Epithelial cell of proximal tubule (primary cell): ENCODE data around the gene PAQR8. TPM values are rescaled to one million over a fixed set of nuclear protein-coding genes. Genes with fewer than 3 reads are reported as not detected.

Experiments used
- DNase-seq: peaks from one replicate; pipeline ENCODE4 v3.0.0-alpha.2; 2011; ENCODE audit warnings: low read depth
- H3K4me3 ChIP-seq: 2 replicates; pipeline ENCODE4 v1.5.1; 2011; ENCODE audit warnings: low read depth, mild to moderate bottlenecking, low read length
- total RNA-seq: library from RNA; depleted of rRNA; stranded (reverse); fragments of >200 nt; gene quantifications from 2 replicates; pipeline ENCODE4 v1.2.3, GENCODE V29; 2015
- TF ChIP-seq, protein P1 (sequence below): conservative IDR thresholded peaks from 2 replicates; pipeline ENCODE4 v1.5.1; 2012; ENCODE audit warnings: low read depth, mild to moderate bottlenecking, low read length

PAQR8 gene
- total RNA-seq, 1 donor from 2014 or later: 8.2 TPM

DNA sequence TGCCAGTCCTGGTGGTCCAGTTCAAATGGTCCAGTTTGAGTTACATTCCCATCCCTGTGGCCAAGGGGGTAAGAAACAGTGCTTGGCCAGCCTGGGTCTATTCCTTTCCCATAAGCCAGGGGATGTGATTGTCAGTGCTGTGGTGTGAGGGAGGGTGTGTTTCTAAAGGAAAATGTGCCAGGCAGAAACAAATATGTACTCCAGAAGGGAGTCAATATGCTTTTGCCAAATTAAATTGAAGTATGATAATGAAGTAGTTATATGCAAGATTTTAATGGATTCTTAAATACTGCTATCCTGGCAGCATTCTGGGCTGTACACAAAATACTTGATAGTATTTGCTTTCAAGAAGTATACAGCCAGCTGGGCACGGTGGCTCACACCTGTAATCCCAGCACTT lies 16.6 kb upstream of the PAQR8 start:
- no peak for DNase-seq
- TF ChIP-seq, protein P1, sequence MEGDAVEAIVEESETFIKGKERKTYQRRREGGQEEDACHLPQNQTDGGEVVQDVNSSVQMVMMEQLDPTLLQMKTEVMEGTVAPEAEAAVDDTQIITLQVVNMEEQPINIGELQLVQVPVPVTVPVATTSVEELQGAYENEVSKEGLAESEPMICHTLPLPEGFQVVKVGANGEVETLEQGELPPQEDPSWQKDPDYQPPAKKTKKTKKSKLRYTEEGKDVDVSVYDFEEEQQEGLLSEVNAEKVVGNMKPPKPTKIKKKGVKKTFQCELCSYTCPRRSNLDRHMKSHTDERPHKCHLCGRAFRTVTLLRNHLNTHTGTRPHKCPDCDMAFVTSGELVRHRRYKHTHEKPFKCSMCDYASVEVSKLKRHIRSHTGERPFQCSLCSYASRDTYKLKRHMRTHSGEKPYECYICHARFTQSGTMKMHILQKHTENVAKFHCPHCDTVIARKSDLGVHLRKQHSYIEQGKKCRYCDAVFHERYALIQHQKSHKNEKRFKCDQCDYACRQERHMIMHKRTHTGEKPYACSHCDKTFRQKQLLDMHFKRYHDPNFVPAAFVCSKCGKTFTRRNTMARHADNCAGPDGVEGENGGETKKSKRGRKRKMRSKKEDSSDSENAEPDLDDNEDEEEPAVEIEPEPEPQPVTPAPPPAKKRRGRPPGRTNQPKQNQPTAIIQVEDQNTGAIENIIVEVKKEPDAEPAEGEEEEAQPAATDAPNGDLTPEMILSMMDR: no peak
- H3K4me3 ChIP-seq: no peak overlapping the region

- no peak overlapping the region for H3K4me3 ChIP-seq
- TF ChIP-seq, protein P1: no peak
- DNase-seq: no peak
These were observed 15.4 kb upstream of the PAQR8 start for GRCh38 chr6:52346503-52346902.

DNA sequence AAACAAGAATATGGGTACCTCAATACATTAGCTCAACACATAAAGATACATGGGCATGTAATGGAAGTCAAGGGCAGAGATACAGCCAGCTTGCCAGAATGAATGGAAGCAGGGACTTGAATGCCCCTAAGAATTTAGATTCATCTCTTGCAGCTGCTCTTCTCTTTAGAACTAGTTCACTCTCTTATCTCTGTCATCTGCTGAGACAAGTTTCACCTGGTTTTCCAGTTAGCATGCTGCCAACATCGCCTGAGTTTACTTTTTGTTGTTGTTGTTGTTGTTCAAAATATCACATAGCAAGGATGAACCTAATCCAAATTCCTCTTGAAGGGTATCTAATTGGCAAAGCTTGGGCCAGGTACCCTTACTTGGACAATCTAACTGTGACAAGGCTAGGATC lies 14.1 kb upstream of the PAQR8 start:
- TF ChIP-seq, protein P1: no peak
- no peak overlapping the region for H3K4me3 ChIP-seq
- no peak for DNase-seq

DNA sequence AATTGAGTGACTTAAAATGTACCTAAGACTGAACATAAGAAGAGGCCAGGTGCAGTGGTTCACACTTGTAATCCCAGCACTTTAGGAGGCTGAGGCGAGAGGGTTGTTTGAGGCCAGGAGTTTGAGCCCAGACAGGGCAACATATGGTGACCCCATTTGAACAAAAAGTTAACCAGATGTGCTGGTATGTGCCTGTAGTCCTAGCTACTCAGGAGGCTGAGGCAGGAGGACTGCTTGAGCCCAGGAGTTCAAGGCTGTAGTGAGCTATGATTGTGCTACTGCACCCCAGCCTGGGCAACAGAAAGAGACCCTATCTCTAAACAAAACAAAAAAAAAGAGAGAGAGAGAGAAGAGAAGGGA lies 10.1 kb upstream of the PAQR8 start:
- DNase-seq: no peak
- no peak overlapping the region for H3K4me3 ChIP-seq
- TF ChIP-seq, protein P1: no peak

DNA sequence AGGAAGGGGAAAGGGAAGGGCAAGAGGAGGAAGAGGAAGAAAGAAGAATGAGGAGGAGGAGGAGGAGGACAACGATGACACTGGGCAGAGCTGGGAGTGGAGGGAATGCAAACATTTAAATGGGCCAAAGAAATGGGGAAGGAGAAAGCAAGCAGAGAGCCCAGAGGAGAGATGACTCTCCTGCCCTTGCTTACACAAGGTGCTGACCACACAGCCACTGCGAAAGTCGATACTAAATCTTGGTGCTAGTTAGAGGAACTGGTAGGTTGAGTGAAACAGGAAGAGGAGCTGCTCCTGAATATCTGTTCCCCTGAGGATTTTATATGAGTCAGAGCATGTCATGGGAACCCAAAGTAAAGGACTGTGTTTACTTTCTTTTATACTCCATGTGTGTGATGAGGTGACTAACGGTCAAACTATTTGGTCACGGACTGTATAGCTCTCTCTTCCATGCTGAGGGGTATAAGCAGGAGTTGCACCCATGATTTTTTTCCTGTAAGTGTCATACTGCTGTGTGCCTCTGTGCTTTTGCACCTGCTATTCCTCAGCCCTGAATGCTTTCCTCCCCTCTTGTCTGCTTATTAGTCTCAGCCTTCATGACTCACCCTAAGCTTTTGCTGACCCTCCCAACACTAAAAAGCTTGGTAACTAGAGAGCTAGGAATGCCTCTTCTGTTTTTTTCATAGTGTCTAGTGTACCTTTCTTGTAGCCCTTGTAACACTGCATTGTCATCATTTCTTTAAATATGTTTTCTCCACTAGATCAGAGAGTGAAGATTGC lies 9.5 kb upstream of the PAQR8 start:
- peak overlapping the region; percentile 6 for H3K4me3 ChIP-seq
- TF ChIP-seq, protein P1: no peak
- peak; percentile 94 for DNase-seq

DNA sequence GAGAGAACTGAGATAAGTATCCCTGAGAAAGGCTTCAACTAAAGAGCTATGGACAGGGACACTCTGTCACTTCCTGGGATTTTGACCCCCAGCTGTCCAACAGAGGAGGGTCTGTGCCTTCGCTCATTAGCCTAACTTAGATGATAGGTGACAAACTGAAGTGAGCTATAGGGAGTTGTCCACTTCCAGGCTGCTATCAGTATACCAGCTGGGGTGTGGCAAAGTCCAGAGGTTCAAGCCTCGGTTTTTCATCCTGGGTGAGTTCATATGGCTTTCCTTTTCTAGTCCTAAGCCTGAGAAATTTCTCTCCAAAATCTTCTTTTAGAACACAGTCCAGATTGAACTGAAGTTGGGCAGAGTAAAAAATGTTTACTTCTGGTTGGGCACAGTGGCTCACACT lies 5.9 kb upstream of the PAQR8 start:
- TF ChIP-seq, protein P1: no peak
- no peak for DNase-seq
- H3K4me3 ChIP-seq: no peak overlapping the region

GRCh38 chr6:52359403-52359802 lies 2.5 kb upstream of the PAQR8 start:
- H3K4me3 ChIP-seq: no peak overlapping the region
- no peak for DNase-seq
- TF ChIP-seq, protein P1: no peak
